ENCODE data around the gene POU3F2. TPM values are rescaled to one million over a fixed set of nuclear protein-coding genes. Genes with fewer than 3 reads are reported as not detected.

Gene POU3F2
- total RNA-seq (2014; rRNA removed; shearing (Covaris generic); ENCODE audit: low replicate concordance), result 0.61 TPM in 1 of 2 replicates, not detected in the other

GRCh38 chr6:98834060-98835031 lies at the start of gene POU3F2:
Gene POU3F2 (plus strand): TSS chr6:98834574. CDS start chr6:98834874, 300 bp downstream.
- in situ Hi-C loops (cut with HindIII; ENCODE audit: low pct_unique_long_range_greater_than_20kb, low sequenced_read_pairs), result no loop called here
- peak; percentile 89 for DNase-seq (ENCODE audit: low read depth)

- in situ Hi-C loops (cut with HindIII; ENCODE audit: low pct_unique_long_range_greater_than_20kb, low sequenced_read_pairs), result no loop called here
- no peak for DNase-seq (ENCODE audit: low read depth)
Observed at GRCh38 chr6:98787435-98787834, 46.9 kb upstream of the POU3F2 start.

- no peak for DNase-seq (ENCODE audit: low read depth)
- in situ Hi-C loops (cut with HindIII; ENCODE audit: low pct_unique_long_range_greater_than_20kb, low sequenced_read_pairs), result no loop called here
Observed at GRCh38 chr6:98787961-98788360, 46.4 kb upstream of the POU3F2 start.

GRCh38 chr6:98794307-98794842 lies 40.0 kb upstream of the POU3F2 start:
- no peak for DNase-seq (ENCODE audit: low read depth)
- in situ Hi-C loops (cut with HindIII; ENCODE audit: low pct_unique_long_range_greater_than_20kb, low sequenced_read_pairs), result no loop called here

- peak; percentile 3 for DNase-seq (ENCODE audit: low read depth)
Observed at GRCh38 chr6:98797217-98797994, 37.0 kb upstream of the POU3F2 start.

GRCh38 chr6:98800866-98801265 lies 33.5 kb upstream of the POU3F2 start:
- DNase-seq (ENCODE audit: low read depth), result no peak
- in situ Hi-C loops (cut with HindIII; ENCODE audit: low pct_unique_long_range_greater_than_20kb, low sequenced_read_pairs), result no loop called here

More at GRCh38 chr6:98797217-98797994, 37.0 kb upstream of the POU3F2 start:
- in situ Hi-C loops (cut with HindIII; ENCODE audit: low pct_unique_long_range_greater_than_20kb, low sequenced_read_pairs), result no loop called here

- in situ Hi-C loops (cut with HindIII; ENCODE audit: low pct_unique_long_range_greater_than_20kb, low sequenced_read_pairs), result no loop called here
- no peak for DNase-seq (ENCODE audit: low read depth)
Observed at GRCh38 chr6:98808541-98809210, 25.7 kb upstream of the POU3F2 start.

- no peak for DNase-seq (ENCODE audit: low read depth)
- in situ Hi-C loops (cut with HindIII; ENCODE audit: low pct_unique_long_range_greater_than_20kb, low sequenced_read_pairs), result no loop called here
Observed at GRCh38 chr6:98812220-98812619, 22.2 kb upstream of the POU3F2 start.

- in situ Hi-C loops (cut with HindIII; ENCODE audit: low pct_unique_long_range_greater_than_20kb, low sequenced_read_pairs), result no loop called here
- DNase-seq (ENCODE audit: low read depth), result no peak
Observed at GRCh38 chr6:98816799-98817198, 17.6 kb upstream of the POU3F2 start.

GRCh38 chr6:98821756-98822405 lies 12.5 kb upstream of the POU3F2 start:
- no peak for DNase-seq (ENCODE audit: low read depth)
- in situ Hi-C loops (cut with HindIII; ENCODE audit: low pct_unique_long_range_greater_than_20kb, low sequenced_read_pairs), result no loop called here

GRCh38 chr6:98823428-98824161 lies 10.8 kb upstream of the POU3F2 start:
- in situ Hi-C loops (cut with HindIII; ENCODE audit: low pct_unique_long_range_greater_than_20kb, low sequenced_read_pairs), result no loop called here
- no peak for DNase-seq (ENCODE audit: low read depth)

- in situ Hi-C loops (cut with HindIII; ENCODE audit: low pct_unique_long_range_greater_than_20kb, low sequenced_read_pairs), result no loop called here
- no peak for DNase-seq (ENCODE audit: low read depth)
Observed at GRCh38 chr6:98824162-98824901, 10.0 kb upstream of the POU3F2 start.

GRCh38 chr6:98824902-98825599 lies 9.3 kb upstream of the POU3F2 start:
- DNase-seq (ENCODE audit: low read depth), result no peak
- in situ Hi-C loops (cut with HindIII; ENCODE audit: low pct_unique_long_range_greater_than_20kb, low sequenced_read_pairs), result no loop called here

- in situ Hi-C loops (cut with HindIII; ENCODE audit: low pct_unique_long_range_greater_than_20kb, low sequenced_read_pairs), result no loop called here
- no peak for DNase-seq (ENCODE audit: low read depth)
Observed at GRCh38 chr6:98825600-98826230, 8.7 kb upstream of the POU3F2 start.

- DNase-seq (ENCODE audit: low read depth), result no peak
- in situ Hi-C loops (cut with HindIII; ENCODE audit: low pct_unique_long_range_greater_than_20kb, low sequenced_read_pairs), result no loop called here
Observed at GRCh38 chr6:98827295-98828159, 6.8 kb upstream of the POU3F2 start.

Measured in Caki2 (cell line).